OCI-LY3 (cell line): ENCODE measurements around the gene CDH23.

Experiments
- H2AFZ ChIP-seq: fragments of 200-600, 300-600 bp; shearing (Covaris generic); 2 replicates; pipeline ENCODE4 v1.6.0; 2014; ENCODE audit warnings: antibody characterized with exemption, low read depth, low read length
- H3K27ac ChIP-seq: fragments of 200-600, 300-600 bp; sonication (generic); 2 replicates; pipeline ENCODE4 v1.5.1; 2014; ENCODE audit warnings: mild to moderate bottlenecking, low read length, moderate library complexity, mixed read lengths
- H3K27me3 ChIP-seq: fragments of 200-600, 300-600 bp; sonication (generic); 2 replicates; pipeline ENCODE4 v1.6.1; 2014; ENCODE audit warnings: low read depth, low read length, mixed read lengths
- H3K36me3 ChIP-seq: fragments of 200-600, 300-600 bp; sonication (generic); replicated peaks from 2 replicates; pipeline ENCODE3; 2014; ENCODE audit warnings: low read depth, low read length, mixed read lengths
- H3K4me1 ChIP-seq: fragments of 300-600, 200-600 bp; sonication (generic); 2 replicates; pipeline ENCODE4 v1.6.1; 2014; ENCODE audit warnings: low read length, mixed read lengths
- H3K4me2 ChIP-seq: fragments of 200-600, 300-600 bp; sonication (generic); 2 replicates; pipeline ENCODE4 v1.6.1; 2014; ENCODE audit warnings: low read length, mixed read lengths
- H3K4me3 ChIP-seq: fragments of 300-600, 200-600 bp; sonication (generic); 2 replicates; pipeline ENCODE4 v1.5.1; 2014; ENCODE audit warnings: antibody characterized with exemption, mild to moderate bottlenecking, low read length, moderate library complexity
- H3K79me2 ChIP-seq: fragments of 300-600, 200-600 bp; shearing (Covaris generic); 2 replicates; pipeline ENCODE4 v1.6.1; 2014; ENCODE audit warnings: mild to moderate bottlenecking, low read length, mixed read lengths
- H3K9ac ChIP-seq: fragments of 300-600, 200-600 bp; shearing (Covaris generic); 2 replicates; pipeline ENCODE4 v1.6.0; 2014; ENCODE audit warnings: mild to moderate bottlenecking, low read length, moderate library complexity
- H3K9me3 ChIP-seq: fragments of 200-600, 300-600 bp; shearing (Covaris generic); 2 replicates; pipeline ENCODE4 v1.6.1; 2014; ENCODE audit warnings: low read length, mixed read lengths; ENCODE audit not compliant: insufficient read depth
- H4K20me1 ChIP-seq: fragments of 200-600, 300-600 bp; sonication (generic); 2 replicates; pipeline ENCODE4 v1.6.1; 2016; ENCODE audit warnings: low read length, mixed read lengths; ENCODE audit not compliant: insufficient read depth
- EZH2phosphoT487 ChIP-seq: fragments of 200-600 bp; shearing (Covaris generic); IDR thresholded peaks from 2 replicates; pipeline ENCODE4 v1.6.1; 2018; ENCODE audit warnings: antibody characterized with exemption, mixed run types, low read depth
- TF ChIP-seq, protein P1 (sequence below): fragments of 200-600, 300-600 bp; sonication (generic); IDR thresholded peaks from 2 replicates; pipeline ENCODE4 v1.5.1; 2014; ENCODE audit warnings: antibody characterized with exemption, low read length, low read depth

The CDH23 gene

DNA sequence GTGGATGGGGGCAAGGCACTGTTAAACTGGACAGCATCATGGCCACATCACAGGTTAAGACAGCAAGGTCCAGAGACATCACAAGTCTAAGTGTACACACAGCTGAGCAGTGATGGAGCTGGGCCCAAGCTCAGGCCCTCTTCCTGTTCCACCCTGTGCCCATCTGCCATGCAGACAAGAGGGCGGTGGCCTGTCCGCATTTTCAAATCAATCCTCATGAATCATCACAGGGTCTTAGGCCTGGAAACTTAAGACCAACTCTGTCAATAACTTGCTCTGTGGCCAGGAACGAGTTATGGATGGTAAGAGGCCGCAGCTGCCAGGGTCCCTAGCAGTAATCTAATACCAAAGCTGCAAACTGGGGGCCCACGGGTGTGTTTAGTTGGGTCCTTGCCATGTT lies 319.7 kb downstream of the CDH23 start:
- H3K79me2 ChIP-seq: no peaks in the 10 kb centered on the region
- no peak overlapping the region for H3K27ac ChIP-seq
- peaks cover 23% of the 10 kb centered on the region for H3K4me1 ChIP-seq
- H3K36me3 ChIP-seq: no peaks in the 10 kb centered on the region
- H2AFZ ChIP-seq: no peak overlapping the region
- no peak overlapping the region for H3K4me2 ChIP-seq
- TF ChIP-seq EZH2phosphoT487: no peak
- TF ChIP-seq, protein P1, sequence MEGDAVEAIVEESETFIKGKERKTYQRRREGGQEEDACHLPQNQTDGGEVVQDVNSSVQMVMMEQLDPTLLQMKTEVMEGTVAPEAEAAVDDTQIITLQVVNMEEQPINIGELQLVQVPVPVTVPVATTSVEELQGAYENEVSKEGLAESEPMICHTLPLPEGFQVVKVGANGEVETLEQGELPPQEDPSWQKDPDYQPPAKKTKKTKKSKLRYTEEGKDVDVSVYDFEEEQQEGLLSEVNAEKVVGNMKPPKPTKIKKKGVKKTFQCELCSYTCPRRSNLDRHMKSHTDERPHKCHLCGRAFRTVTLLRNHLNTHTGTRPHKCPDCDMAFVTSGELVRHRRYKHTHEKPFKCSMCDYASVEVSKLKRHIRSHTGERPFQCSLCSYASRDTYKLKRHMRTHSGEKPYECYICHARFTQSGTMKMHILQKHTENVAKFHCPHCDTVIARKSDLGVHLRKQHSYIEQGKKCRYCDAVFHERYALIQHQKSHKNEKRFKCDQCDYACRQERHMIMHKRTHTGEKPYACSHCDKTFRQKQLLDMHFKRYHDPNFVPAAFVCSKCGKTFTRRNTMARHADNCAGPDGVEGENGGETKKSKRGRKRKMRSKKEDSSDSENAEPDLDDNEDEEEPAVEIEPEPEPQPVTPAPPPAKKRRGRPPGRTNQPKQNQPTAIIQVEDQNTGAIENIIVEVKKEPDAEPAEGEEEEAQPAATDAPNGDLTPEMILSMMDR: no peak
- no peak overlapping the region for H3K9ac ChIP-seq
- H3K27me3 ChIP-seq: 0 out of 2 replicates have a peak, but pooled peaks cover 5% of the 10 kb centered on the region
- no peaks in the 10 kb centered on the region for H4K20me1 ChIP-seq
- no peak overlapping the region for H3K4me3 ChIP-seq
- H3K9me3 ChIP-seq: no peaks in the 10 kb centered on the region

DNA sequence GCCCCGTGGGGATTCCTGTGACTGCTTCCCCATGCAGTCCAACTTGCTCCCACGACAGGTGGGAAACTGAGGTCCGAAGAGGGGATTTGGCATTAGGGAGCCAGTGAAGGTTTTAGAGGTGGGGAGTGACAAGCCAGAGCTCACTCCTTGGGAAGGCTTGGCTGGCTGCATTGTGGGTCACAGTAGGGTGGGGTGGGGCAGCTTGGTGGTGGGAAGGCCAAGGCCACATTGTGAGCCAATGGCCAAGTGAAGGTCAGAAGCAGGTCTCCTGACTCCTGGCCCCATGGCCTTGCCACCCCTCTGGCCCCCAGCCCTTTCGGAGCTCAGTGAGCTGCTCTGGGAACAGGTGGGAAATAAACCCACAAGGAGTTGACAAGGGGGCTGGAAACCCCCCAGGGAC lies 320.3 kb downstream of the CDH23 start:
- H3K4me3 ChIP-seq: no peak overlapping the region

DNA sequence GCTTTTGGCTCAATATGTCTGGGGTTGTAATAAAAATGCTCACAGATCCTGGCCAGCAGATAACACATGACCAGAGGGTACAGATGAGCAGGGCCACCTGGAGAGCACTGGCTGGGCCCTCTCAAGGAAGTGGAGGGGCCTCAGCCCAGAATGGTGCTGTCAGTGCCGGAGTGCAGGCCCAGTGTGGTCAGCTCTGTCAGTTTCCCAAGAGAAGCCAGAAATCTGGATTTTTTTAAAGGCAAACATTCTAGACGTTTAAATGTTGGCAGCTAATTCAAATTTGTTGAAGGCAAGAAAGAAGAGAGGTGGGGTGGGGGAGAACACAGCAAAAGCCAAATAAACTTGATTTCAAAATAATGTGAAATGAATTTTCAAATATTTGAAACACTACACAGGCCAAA lies 320.8 kb downstream of the CDH23 start:
- Histone ChIP-seq H3K4me3 (no peak overlapping the region), H3K27ac (no peak overlapping the region), H3K9ac (no peak overlapping the region)

More for the DNA sequence above, 320.3 kb downstream of the CDH23 start:
- 0 out of 2 replicates have a peak, but pooled peaks cover 5% of the 10 kb centered on the region for H3K27me3 ChIP-seq
- no peak overlapping the region for H3K27ac ChIP-seq
- H4K20me1 ChIP-seq: no peaks in the 10 kb centered on the region
- no peaks in the 10 kb centered on the region for H3K9me3 ChIP-seq
- no peak overlapping the region for H2AFZ ChIP-seq
- peaks cover 23% of the 10 kb centered on the region for H3K4me1 ChIP-seq
- no peak overlapping the region for H3K9ac ChIP-seq
- H3K36me3 ChIP-seq: no peaks in the 10 kb centered on the region
- no peak overlapping the region for H3K4me2 ChIP-seq
- no peak for TF ChIP-seq EZH2phosphoT487
- no peaks in the 10 kb centered on the region for H3K79me2 ChIP-seq

DNA sequence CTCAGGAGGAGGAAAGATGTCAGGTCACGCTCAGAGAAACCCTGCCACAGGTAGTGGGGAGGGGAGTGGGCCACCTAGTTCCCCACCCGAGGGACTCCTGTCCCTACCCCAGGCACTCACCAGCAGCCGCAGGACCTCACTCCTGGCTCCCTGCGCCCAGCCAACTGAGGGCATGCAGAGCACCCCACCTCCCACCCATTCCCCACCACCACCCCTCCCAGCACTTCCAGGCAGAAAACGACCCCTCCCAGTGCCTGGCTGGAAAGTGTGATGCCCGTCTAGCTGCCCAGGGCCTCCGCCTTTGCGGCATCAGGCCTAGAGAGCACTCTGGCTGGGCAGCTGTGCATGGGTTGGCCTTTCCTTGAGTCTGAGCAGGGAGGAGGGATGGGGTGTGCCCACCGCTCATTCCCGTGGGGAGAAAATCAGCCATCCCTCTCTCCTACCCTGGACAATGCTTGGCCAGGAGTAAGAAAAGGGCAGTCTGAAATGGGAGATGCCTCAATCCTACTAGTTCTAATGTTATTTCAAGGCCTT lies 321.5 kb downstream of the CDH23 start:
- Histone ChIP-seq H3K4me2 (no peak overlapping the region), H3K4me1 (peaks cover 14% of the 10 kb centered on the region)

More for the DNA sequence above, 320.8 kb downstream of the CDH23 start:
- Histone ChIP-seq H3K4me1 (peaks cover 21% of the 10 kb centered on the region), H3K36me3 (no peaks in the 10 kb centered on the region), H2AFZ (no peak overlapping the region), H3K9me3 (no peaks in the 10 kb centered on the region), H4K20me1 (no peaks in the 10 kb centered on the region), H3K4me2 (no peak overlapping the region), H3K79me2 (no peaks in the 10 kb centered on the region), H3K27me3 (0 out of 2 replicates have a peak, but pooled peaks cover 5% of the 10 kb centered on the region)
- TF ChIP-seq, protein P1: no peak
- TF ChIP-seq EZH2phosphoT487: no peak

More for the DNA sequence above, 321.5 kb downstream of the CDH23 start:
- H3K36me3 ChIP-seq: no peaks in the 10 kb centered on the region
- no peak overlapping the region for H3K4me3 ChIP-seq
- H3K27me3 ChIP-seq: 0 out of 2 replicates have a peak, but pooled peaks cover 5% of the 10 kb centered on the region
- TF ChIP-seq, protein P1: no peak
- TF ChIP-seq EZH2phosphoT487: no peak
- H2AFZ ChIP-seq: no peak overlapping the region
- no peak overlapping the region for H3K27ac ChIP-seq
- no peak overlapping the region for H3K9ac ChIP-seq
- no peaks in the 10 kb centered on the region for H3K79me2 ChIP-seq
- H3K9me3 ChIP-seq: no peaks in the 10 kb centered on the region
- no peaks in the 10 kb centered on the region for H4K20me1 ChIP-seq
